GM12878 (cell line): ENCODE data around the gene KRTAP9-8. TPM values are rescaled to one million over a fixed set of nuclear protein-coding genes. Genes with fewer than 3 reads are reported as not detected.
"Not testable (repeated sequence)": the region's sequence is repeated elsewhere in the genome, so short reads cannot be mapped to it uniquely, and the experiment has no call there.

Experiments used
- ATAC-seq: fragments of 200-7000 bp; cut with Tn5 transposase; 3 replicates; pipeline ENCODE4 v1.9.1; 2020; ENCODE audit warnings: mild to moderate bottlenecking, moderate library complexity
- BruUV-seq: library from RNA; stranded (reverse); fragments of 400-500 nt; replicated peaks from 2 replicates; lab custom pipeline; 2021; lab: Mats Ljungman, UMichigan
- CTCF ChIA-PET: fragments of 300-600 bp; sonication (Branson Sonifier 250); formaldehyde crosslinking; extraction: SDS; loops from one replicate; lab custom pipeline; 2021; ENCODE audit warnings: inconsistent platforms; lab: Yijun Ruan, JAX
- POLR2A ChIA-PET: fragments of 350-600 bp; formaldehyde crosslinking; extraction: SDS; loops from one replicate; lab custom pipeline; 2021; ENCODE audit warnings: inconsistent platforms; lab: Charles Lee
- RAD21 ChIA-PET: fragments of 300-600 bp; sonication (Branson Sonifier 250); formaldehyde crosslinking; loops from one replicate; lab custom pipeline; 2023; ENCODE audit warnings: antibody characterized with exemption; ENCODE audit not compliant: unreplicated experiment; lab: Charles Lee
- SMC1A ChIA-PET: fragments of 300-600 bp; sonication (Branson Sonifier 250); formaldehyde crosslinking; loops from one replicate; lab custom pipeline; 2023; ENCODE audit not compliant: unreplicated experiment, uncharacterized antibody; lab: Charles Lee
- DNase-seq: peaks from one replicate; pipeline ENCODE4 v3.0.0-alpha.2; 2011; ENCODE audit warnings: low read depth, low spot score
- FAIRE-seq: peaks from 3 replicates; lab custom pipeline; 2011; peaks lifted over from hg19 to GRCh38; lab: Jason Lieb, UNC
- H2AFZ ChIP-seq: 2 replicates; pipeline ENCODE4 v1.6.0; 2011; ENCODE audit warnings: low read depth, low read length, control low read depth; ENCODE audit not compliant: control insufficient read depth
- H3K27ac ChIP-seq: 2 replicates; pipeline ENCODE4 v1.5.1; 2011; ENCODE audit warnings: control low read depth; ENCODE audit not compliant: control insufficient read depth, insufficient read depth
- H3K27me3 ChIP-seq, 2 experiments: replicated peaks in 1 of 2; 2 replicates each; pipeline versions ENCODE4 v1.6.0 to v1.6.1; 2011; ENCODE audit warnings: low read length in 1 of 2; ENCODE audit not compliant: control insufficient read depth in 2 of 2, insufficient read depth in 2 of 2
- H3K36me3 ChIP-seq, 2 experiments: 2 replicates each; pipeline ENCODE4 v1.5.1; 2011; ENCODE audit warnings: low read length in 1 of 2; ENCODE audit not compliant: control insufficient read depth in 2 of 2, insufficient read depth in 2 of 2
- H3K4me1 ChIP-seq: 2 replicates; pipeline ENCODE4 v1.6.1; 2011; ENCODE audit warnings: mild to moderate bottlenecking, low read length, moderate library complexity, mixed read lengths; ENCODE audit not compliant: control insufficient read depth, insufficient read depth
- H3K4me2 ChIP-seq: 2 replicates; pipeline ENCODE4 v1.6.0; 2011; ENCODE audit warnings: control low read depth; ENCODE audit not compliant: control insufficient read depth, insufficient read depth
- H3K4me3 ChIP-seq: fragments of 200-600 bp; sonication (generic); 2 replicates; pipeline ENCODE4 v1.5.1; 2016
- H3K79me2 ChIP-seq: 2 replicates; pipeline ENCODE4 v1.6.0; 2011; ENCODE audit warnings: low read length; ENCODE audit not compliant: control insufficient read depth, insufficient read depth
- H3K9ac ChIP-seq: 2 replicates; pipeline ENCODE4 v1.8.0; 2011; ENCODE audit warnings: low read length, control low read depth, mixed read lengths; ENCODE audit not compliant: control insufficient read depth, insufficient read depth
- H3K9me3 ChIP-seq: replicated peaks from 3 replicates; pipeline ENCODE4 v1.5.1; 2011; ENCODE audit warnings: mild to moderate bottlenecking, low read length; ENCODE audit not compliant: control insufficient read depth, insufficient read depth
- H4K20me1 ChIP-seq: 2 replicates; pipeline ENCODE4 v1.6.0; 2011; ENCODE audit not compliant: control insufficient read depth, insufficient read depth
- WGBS: methylation state at CpG from one replicate; pipeline ENCODE4 v1.1.6; 2016; ENCODE audit warnings: low lambda C conversion rate; ENCODE audit not compliant: insufficient replicate concordance, insufficient coverage; ENCODE audit errors: missing lambda C conversion rate; 5-methylcytosine and 5-hydroxymethylcytosine counted together
- in situ Hi-C: fragments of 300-500 bp; cut with MboI; formaldehyde crosslinking; loops from 9 replicates; pipeline ENCODE4 v1.14.3; 2018; ENCODE audit warnings: mixed read lengths
- intact Hi-C: fragments of 100-400 bp; cut with micrococcal nuclease; formaldehyde crosslinking; loops from one replicate; pipeline ENCODE4 v1.14.2; 2022; ENCODE audit not compliant: unreplicated experiment
- polyA plus RNA-seq, 11 experiments: library from polyadenylated mRNA; depleted of rRNA in 4 of 11; unstranded in 6 of 11; stranded (reverse) in 5 of 11; fragments of >200 nt; fragmentation: Nextera tagmentation in 4 of 11; fragmentation: Illumina TruSeq in 1 of 11; extraction: Ambion mirVana in 4 of 11; extraction: Trizol in 1 of 11; gene quantifications; 1 replicate in 1 of 11; 2 replicates in 10 of 11; pipeline versions ENCODE4 v1.2.1 to v1.2.3, GENCODE V29; 2011 to 2016; ENCODE audit warnings: inconsistent platforms in 2 of 11, missing spikeins in 2 of 11, low read depth in 1 of 11
- total RNA-seq, 4 experiments: library from RNA; depleted of rRNA in 3 of 4; stranded (reverse); fragments of >200 nt in 3 of 4; fragmentation: Illumina TruSeq in 1 of 4; extraction: Trizol in 1 of 4; gene quantifications; 2 replicates each; pipeline versions ENCODE4 v1.2.1 to v1.2.3, GENCODE V29; 2013 to 2021

Gene KRTAP9-8
- total and polyA plus RNA-seq, 10 of the 15 experiments (the other 5 are each of a cell fraction or from before 2014, with no cell fraction given): not detected

DNA sequence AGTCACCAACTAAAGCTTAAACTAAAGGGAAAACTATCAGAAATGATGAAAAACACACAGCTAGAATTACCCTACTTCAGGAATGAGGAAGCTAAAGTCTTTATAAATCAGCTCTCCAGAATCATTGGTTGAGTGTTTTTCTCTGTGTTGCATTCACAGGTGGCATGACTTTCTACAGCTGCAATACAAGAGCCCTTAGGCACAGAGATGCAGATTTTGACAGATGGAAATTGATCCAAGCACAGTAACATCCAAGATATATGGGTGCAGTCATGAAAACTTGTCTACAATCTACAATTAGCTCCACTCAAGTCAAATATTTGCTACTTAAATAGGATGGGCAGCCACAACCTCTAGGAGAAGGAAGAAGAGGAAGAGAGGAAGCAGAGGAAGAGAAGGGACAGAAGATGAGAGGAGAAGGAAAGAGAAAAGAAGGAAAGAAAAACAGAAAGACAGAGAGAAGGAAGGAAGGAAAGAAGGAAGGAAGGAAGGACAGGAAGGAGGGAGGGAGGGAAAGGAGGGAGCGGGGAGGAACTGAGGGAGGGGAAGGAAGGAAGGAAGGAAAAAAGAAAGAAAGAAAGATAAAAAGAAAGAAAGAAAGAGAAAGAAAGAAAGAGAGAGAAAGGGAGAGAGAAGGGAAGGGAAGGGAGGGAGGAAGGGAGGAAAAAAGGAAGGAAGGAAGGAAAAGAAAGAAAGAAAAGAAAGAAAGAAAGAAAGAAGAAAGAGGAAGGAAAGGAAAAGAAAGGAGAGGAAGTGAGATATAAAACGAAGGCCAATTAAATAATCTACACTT is 9.4 kb downstream of the KRTAP9-8 start:
- H3K27me3 ChIP-seq, ATAC-seq, RAD21 ChIA-PET, FAIRE-seq, H3K4me1 ChIP-seq, H3K9ac ChIP-seq, H3K9me3 ChIP-seq, H3K27ac ChIP-seq, SMC1A ChIA-PET, BruUV-seq, H2AFZ ChIP-seq, POLR2A ChIA-PET, H3K4me3 ChIP-seq, H3K36me3 ChIP-seq, H4K20me1 ChIP-seq, intact Hi-C loops, H3K4me2 ChIP-seq, CTCF ChIA-PET, DNase-seq, H3K79me2 ChIP-seq: not testable (repeated sequence)
- in situ Hi-C loops: loop anchor here (10.0 kb wide), 1 partner anchor 62 kb away; the partner anchor contains the start of genes KRTAP4-1 and KRTAP9-1
- WGBS: 3% methylated on average over 2 of the region's 2 CpGs

DNA sequence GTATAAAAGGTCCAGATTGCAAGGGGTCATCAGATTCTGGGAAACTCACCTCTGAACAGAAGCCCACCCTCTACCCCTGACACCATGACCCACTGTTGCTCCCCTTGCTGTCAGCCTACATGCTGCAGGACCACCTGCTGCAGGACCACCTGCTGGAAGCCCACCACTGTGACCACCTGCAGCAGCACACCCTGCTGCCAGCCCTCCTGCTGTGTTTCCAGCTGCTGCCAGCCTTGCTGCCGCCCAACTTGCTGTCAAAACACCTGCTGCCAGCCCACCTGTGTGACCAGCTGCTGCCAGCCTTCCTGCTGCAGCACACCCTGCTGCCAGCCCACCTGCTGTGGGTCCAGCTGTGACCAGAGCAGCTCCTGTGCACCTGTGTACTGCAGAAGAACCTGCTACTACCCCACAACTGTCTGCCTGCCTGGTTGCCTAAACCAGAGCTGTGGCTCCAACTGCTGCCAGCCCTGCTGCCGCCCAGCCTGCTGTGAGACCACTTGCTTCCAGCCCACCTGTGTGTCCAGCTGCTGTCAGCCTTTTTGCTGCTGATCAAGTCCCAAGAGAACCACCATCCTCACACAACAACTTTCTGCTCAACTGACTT is 11.9 kb downstream of the KRTAP9-8 start, which contains the start of gene KRTAP9-4:
KRTAP9-4 (plus strand) TSS at position 51 of the 604 bp plus-strand sequence; CDS start at position 85, 34 bp downstream.
- H3K27me3 ChIP-seq, H3K9ac ChIP-seq, RAD21 ChIA-PET, BruUV-seq, H3K36me3 ChIP-seq, H3K9me3 ChIP-seq, H2AFZ ChIP-seq, SMC1A ChIA-PET, ATAC-seq, DNase-seq, H3K79me2 ChIP-seq, H3K4me3 ChIP-seq, H4K20me1 ChIP-seq, H3K4me1 ChIP-seq, POLR2A ChIA-PET, H3K4me2 ChIP-seq, FAIRE-seq, intact Hi-C loops, H3K27ac ChIP-seq, CTCF ChIA-PET: not testable (repeated sequence)
- in situ Hi-C loops: loop anchor here (10.0 kb wide), 1 partner anchor 65 kb away; the partner anchor contains the start of genes KRTAP4-1 and KRTAP9-1
- WGBS: 0% methylated on average over 1 of the region's 2 CpGs
